OCI-M2 (cell line): ENCODE data around the gene CYBRD1.
A peak's percentile ranks its signal among the peaks of the same experiment; 100 is the strongest.
"Not testable (repeated sequence)": the region's sequence is repeated elsewhere in the genome, so short reads cannot be mapped to it uniquely, and the experiment has no call there.

Source experiments
- DNase-seq: peaks from one replicate; lab custom pipeline; 2025; ENCODE audit not compliant: unreplicated experiment; lab: John Stamatoyannopoulos, UW

The CYBRD1 gene

DNA sequence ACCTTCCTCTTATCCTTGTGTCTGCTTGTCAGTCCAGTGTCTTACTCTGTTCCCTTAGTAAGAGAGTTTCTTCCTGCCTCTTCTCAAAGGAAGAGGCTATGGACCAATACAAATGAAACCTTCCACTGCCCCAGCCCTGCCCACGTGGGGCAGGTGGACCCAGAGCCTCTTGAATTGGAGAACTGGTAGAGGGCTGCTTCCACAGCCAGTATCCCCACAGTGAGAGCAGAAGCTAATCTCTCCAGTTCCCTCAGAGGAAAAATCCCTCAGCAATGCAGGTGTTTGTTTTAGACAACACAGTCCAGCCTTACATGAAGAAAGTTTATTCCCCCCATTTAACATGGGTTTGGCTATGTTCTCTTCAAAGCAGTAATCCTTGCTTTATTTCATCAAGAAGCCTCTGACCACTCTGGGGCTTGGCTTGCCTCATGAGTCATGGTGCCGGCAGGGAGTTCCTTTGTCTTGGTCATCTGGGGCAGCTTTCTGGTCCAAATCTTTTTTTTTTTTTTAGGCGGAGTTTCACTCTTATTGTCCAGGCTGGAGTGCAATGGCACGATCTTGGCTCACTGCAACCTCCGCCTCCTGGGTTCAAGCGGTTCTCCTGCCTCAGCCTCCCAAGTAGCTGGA lies 6.5 kb upstream of the CYBRD1 start:
- no peak for DNase-seq

DNA sequence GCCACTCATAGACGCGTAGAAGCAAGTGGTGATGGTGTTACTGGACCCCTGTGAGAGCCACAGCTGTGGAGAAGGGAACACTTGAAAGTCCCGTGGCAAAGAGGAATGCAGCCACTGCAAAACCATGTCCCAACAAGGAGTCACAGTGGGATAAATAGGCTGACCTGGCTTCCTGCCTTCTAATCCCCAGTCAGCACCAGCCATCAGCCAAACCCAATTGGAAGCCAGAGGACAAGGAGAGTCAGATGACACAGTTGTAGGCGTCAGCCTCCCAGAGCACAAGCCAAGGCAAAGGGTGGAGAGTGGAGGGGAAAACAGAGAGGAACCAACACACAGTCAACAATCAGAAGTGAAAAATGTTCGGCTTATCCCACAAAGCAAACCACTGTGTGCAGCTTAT lies 5.5 kb upstream of the CYBRD1 start:
- DNase-seq, result no peak

DNA sequence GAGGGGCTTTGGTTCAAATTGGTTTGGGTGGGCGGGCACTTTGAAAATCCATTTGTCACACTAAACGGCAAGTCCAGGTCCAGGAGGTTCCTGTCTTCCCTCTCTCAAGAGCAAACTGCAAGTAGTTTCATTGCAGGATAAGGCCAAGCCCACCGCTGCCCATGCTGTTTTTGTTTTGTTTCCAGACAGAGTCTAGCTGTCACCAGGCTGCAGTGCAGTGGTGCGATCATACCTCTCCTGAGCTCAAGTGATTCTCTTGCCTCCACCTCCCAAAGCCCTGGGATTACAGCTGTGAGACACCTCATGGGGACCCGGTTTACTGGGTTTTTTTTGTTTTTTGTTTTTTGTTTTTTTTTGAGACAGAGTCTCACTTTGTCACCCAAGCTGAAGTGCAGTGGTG lies 1.8 kb upstream of the CYBRD1 start:
- DNase-seq, result no peak

DNA sequence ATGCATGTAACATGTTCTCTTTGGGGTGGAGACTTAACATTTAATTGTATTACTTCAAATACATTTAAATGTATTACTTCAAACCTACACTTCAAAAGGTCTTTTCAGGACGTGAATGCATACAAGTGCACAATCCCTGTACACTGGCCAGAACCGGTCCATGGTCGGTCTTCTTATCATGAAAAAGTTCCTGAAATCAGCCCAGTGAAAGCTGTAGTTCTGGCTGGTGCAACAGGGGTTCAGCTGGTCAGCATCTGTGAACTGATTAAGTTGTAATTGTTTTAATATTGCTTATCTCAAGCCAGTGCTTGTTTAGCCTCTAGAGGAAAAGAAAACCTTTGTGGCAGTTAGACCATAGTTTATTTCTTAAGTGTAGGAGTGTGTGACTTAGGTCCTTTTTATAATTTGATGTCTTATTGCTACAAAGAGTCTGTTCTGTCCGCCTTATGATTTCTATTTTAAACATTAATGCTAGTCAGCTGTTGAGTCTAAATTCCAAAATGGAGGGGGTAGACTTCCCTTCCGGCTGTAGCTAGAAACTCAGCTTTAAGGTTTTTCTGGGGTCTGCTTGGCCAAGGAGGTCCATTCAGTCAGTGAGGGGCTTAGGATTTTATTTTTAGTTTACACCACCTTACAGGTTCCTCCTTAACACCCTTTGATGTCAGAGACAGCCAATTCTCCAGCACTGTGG lies 768 bp upstream of the CYBRD1 start:
- DNase-seq, result peak; percentile 85

DNA sequence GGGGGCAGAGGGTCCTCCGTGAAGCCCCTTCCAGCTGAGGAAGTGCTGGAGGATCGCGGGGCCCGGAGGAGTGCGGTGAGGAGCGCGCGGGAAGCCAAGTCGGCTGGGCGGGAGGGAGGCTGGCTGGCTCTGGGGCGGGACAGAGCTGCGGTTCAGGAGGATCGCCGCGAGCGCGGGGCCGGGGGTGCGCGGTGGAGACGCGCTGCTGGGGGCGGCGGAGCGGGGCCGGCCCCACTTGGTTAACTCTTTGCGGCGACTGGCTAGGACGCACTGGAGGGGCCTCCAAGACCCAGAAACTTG lies 464 bp downstream of the CYBRD1 start:
- DNase-seq, result no peak

DNA sequence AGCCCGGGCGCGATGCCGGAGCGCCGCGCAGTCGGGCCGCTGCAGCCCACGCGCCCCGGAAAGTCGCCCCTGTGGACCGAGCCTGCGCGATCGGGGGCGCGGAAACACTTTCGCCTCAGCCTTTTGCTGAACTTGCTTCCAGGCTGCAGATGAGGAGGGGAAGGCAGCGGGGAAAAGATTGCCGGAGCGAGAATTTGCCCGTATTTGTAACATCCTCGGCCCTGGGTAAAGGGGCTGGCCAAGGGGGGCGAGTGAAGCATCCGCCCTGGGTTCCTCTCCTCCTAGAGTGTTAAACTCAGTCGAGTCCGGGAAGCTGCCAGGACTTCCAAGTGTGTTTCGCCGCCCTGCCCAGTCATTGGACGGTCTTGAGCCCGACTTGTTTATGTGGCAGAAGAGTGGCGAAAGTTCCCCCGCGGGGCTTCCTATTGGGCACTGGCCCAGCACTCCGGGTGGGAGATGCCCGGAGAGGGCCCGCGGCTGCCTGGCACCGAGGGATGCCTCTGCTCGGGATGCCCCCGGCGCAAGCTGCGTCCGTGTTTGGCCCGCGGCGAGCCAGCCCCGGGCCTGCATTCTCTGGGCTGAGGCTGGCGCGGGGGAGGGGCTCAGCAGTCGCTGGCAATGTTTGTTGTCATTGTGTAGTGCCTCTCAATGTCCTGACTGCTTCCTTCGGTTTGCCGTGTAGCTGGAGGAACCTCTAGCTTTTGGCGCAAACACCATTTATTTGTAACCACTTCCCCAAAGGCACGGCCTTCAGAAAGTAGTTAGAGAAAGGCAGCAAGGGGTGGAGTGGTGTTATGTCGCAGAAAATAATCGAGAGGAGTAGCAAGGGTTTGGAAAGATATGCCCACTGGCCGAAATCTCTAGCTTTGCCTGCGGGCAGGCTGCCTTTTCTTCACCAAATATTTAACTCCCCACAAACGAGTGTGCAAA lies 1.1 kb downstream of the CYBRD1 start:
- no peak for DNase-seq

DNA sequence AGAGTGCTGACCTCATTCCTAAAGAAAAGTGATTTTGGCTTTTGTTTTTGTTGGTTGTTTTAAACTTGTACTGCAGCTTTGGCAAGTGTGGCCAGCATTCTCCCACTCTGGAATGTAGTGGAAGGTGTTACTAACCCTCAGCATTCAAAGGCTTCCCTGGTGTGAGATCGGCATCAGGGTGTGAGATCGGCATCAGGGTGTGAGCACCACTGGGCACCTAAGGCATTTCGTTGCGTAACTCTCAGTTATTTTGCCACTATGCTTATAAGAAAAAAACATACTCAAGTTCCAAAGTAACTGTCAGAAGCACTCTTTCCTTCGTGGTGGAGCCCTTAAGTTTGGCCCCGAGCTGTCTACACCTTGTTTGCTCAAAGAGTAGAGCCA lies 1.7 kb downstream of the CYBRD1 start:
- no peak for DNase-seq

DNA sequence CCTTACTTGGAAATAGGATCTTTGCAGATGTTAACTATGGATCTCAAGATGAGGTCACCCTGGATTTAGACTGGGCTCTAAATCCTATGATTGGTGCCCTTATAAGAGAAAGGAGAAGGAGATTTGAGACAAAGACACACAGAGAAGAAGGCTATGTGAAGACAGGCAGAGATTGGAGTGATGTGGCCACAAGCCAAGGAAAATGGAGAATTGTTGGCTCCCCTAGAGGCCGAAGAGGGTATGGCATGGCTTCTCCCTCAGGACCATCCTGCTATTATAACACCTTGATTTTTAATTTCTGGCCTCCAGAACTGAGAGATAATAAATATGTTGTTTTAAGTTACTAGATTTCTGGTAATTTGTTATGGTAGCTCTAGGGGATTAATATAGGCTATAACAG lies 7.6 kb downstream of the CYBRD1 start:
- DNase-seq, result no peak

DNA sequence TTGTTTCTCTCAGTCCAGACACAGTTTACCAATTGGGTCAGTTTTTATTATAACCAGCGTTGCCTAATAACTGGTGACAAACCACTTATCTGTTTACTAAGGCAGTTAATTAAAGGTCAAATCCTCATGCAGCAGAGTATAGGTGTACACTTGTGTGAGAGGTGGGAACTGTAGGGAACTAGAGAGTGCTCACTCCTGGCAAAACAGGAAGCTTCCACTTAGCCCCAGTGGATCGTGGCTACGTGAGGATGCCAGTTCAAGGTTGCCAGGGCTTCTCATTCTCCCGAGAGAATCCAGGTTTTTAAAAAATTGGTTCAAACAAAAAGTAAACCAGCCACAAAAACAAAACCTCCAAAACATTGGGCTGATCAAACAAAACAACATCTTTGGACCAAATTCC lies 8.1 kb downstream of the CYBRD1 start:
- DNase-seq, result no peak

DNA sequence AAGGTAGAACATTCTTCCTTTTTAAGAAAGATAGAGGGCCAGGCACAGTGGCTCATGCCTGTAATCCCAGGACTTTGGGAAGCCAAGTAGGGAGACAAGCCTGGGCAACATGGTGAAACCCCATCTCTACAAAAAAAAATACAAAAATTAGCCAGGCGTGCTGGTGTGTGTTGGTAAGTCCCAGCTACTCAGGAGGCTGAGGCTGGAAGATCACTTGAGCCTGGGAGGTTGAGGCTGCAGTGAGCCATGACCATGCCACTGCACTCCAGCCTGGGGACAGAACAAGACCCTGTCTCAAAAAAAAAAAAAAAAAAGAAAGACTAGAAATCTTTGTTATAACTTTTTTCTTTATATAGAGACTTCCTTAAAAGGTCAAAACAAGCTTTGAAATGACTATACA lies 8.6 kb downstream of the CYBRD1 start:
- DNase-seq, result not testable (repeated sequence)

DNA sequence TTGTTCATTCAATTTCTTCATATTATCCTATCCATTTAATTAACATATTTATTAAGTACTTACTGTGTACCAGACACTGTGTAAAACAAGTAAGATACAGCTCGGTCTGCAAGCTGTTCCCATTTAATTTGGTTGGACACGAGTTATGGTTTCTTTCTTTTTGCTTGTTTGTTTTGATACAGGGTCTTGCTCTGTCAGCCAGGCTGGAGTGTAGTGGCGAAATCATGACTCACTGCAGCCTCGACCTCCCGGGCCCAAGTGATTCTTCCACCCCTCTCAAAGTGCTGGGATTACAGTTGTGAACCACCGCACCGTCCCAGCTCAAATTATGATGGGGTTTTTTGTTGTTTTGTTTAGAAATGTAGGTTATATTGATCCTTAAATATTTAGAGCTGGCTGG lies 9.0 kb downstream of the CYBRD1 start:
- DNase-seq, result no peak

DNA sequence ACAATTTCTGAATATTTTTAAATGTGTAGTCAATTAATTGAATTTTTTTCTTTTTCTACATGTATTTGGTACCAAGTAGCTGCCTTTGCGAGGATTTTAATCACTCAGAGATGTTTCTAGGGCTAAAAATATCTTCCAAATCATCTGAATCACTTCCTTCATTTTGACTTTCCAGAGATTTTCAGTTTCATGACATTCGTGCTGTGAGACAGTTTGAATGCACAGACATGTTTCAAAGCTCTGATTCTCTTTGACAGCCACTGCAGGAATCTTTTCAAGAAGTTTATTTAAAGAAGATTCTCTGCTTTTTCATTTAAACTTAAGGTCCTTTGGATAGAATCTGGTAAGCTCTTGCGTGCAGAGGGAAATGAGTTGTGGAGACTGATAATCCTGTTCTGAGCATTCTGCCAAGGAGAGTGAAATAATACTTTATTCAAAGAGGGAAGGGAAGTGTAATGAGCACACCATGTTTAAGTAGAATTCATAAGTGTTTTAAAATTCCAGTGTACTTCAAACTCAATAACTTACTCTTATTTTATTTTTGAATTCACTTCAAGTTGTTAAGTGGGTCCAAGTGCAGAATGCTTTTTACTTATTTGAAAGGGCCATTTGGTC lies 9.7 kb downstream of the CYBRD1 start:
- no peak for DNase-seq

DNA sequence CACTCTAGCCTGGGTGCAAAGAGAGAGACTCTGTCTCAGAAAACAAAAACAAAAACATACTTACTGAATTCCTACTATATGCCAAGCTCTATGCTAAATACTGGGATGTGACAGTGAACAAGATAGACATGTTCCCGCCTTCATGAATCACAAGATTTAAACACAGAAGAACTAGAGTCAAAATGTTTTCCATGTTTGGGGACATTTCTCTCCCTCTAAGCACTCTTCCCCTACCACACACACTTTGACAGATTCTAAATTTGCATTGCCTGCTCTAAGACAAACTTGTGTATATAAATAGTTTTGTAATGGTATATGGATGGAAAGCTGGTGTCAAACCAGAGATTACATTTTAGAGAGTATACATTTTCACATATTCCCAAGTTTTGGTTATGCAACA lies 11.1 kb downstream of the CYBRD1 start:
- no peak for DNase-seq

DNA sequence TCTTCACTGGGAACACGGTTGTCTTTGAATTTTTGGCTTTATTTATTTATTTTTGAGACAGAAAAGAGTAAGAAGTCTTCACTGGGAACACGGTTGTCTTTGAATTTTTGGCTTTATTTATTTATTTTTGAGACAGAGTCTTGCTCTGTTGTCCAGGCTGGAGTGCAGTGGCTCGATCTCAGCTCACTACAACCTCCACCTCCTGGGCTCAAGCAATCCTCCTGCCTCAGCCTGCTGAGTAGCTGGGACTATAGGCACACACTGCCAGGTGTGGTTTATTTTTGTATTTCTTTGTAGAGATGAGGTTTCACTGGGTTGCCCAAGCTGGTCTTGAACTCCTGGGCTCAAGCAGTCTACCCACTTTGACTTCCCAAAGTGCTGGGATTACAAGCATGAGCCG lies 13.3 kb downstream of the CYBRD1 start:
- DNase-seq, result not testable (repeated sequence)

DNA sequence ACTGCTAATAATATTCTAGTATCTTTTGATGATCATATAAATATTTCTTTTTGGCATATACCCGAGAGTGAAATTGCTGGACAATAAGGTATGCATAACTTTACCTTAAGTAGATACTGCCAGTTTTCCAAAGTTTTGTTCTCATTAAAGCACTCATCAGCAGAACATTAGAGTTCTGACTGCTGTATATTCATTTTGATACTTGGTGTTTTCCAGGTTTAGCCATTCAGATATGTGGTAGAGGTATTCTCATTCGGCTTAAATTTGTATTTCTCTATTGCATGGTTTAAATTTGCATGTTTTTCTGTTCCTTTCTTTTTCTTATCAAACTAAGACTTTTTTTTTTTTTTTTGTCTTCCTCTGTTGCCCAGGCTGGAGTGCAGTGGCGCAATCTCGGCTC lies 18.2 kb downstream of the CYBRD1 start:
- no peak for DNase-seq

DNA sequence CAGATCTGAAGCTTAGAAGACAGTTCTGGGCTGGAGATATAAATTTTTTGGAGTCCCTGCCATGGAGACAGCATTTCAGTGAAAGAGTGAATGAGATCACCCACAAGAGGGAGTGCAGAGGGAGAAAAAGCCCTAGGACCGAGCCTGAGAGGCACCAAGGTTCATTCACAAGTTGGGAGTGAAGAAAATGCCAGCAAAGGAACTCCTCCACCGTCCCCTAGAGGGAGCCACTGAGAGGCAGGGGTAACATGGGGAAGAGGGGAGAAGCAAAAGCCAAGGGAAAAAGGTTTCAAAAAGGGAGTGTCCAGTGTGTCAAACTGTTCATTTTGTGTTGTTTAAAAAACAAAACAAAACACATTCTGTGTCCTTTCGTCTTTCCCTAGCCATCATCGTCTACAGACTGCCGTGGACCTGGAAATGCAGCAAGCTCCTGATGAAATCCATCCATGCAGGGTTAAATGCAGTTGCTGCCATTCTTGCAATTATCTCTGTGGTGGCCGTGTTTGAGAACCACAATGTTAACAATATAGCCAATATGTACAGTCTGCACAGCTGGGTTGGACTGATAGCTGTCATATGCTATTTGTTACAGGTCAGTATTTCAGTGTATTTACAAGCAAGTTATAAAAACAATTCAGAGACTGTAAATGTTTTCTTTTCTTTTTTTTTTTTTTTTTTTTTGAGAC lies 19.1 kb downstream of the CYBRD1 start:
- no peak for DNase-seq

DNA sequence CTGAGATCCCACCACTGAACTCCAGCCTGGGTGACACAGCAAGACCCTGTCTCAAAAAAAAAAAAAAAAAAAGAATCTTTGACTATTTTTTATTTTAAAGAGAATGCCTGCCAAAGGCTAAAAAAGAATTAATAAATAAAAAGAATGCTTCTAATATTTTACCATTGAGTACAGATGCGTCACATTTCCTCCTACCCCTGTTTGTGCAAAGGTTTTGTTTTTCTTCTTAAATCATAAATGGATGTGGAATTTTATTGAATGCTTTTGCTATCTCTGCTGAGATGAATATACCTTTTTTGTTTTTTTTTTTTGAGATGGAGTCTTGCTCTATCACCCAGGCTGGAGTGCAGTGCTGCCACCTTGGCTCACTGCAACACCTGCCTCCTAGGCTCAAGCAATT lies 22.8 kb downstream of the CYBRD1 start:
- DNase-seq, result no peak

DNA sequence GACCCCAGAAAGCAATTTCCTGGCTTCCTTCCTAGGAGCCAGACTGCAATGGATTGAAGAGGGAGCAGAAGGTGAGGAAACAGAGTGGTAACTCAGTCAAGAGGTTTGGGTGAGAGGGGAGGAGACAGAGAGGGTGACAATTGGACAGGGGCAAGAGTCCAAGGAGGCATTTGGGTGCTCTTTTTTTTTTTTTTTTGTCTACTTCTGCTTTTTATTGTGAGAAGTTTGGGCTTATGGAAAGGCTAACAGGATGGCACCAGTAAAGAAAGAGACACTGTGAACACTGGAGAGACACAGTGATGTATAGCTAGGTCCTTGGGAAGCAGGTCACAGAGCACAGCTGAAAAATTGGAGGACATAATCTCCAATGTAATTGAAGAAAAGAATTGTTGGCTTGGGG lies 25.0 kb downstream of the CYBRD1 start:
- no peak for DNase-seq

DNA sequence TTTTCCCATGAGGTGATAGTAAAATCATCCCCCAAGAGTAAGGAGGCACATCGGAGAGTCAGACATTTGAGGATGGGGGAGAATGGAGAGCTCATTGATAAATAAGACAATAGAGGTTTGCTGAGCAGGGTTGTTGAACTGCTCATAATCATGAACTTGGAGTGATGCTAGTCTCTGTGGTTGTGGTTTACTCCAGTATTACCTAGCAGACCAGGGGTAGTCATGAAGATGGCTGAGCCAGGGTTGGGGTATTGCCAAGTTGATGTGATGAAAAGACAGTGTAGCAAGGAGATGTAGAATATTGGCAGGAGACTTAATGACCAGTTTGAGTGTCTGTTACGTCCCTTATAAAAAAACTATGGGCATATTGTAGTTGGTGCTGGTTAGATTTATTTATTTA lies 25.4 kb downstream of the CYBRD1 start:
- DNase-seq, result no peak

DNA sequence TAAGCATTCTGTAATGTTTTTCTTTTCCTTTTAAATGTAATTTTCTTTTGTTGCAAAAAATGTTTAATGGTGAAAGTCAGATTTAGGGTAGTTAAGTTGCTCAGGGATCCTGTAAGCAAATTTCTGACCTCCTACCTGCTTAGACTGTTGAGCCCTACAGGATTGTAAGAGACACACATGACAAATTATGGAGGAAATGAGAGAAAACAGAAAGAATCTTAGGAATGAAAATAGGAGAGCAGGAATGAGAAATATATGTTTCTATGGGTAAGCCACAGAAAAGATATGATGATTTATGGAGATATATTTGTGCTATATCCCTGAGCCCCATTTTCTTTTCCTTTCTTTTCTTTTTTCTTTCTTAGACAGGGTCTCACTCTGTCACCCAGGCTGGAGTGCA lies 28.3 kb downstream of the CYBRD1 start:
- DNase-seq, result no peak

DNA sequence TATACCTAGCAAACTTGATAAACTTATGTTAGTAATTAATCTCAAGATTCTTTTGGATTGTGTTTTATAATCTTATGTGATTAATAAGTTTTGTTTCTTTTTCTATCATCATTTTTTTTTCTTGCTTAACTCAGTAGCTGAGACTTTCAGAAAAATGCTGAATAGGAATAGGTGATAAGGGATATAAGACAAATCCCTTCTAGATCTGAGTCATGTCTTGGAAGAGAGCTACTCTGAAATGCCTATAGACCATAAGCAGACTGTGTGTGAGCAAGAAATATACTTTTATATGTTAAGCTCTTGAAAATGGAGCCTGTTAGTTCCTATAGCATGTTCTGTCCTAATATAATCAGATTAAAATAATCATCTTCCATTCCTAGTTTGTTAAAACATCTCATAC lies 29.6 kb downstream of the CYBRD1 start:
- DNase-seq, result no peak
